HG03060 (cell line): ENCODE data around the gene OVAAL.
"Not testable (repeated sequence)": the region's sequence is repeated elsewhere in the genome, so short reads cannot be mapped to it uniquely, and the experiment has no call there.

Source experiments
- ATAC-seq: cut with Tn5 transposase; IDR thresholded peaks from one replicate; pipeline ENCODE4 v1.9.1; 2021; ENCODE audit warnings: low read depth, moderate number of reproducible peaks; ENCODE audit not compliant: unreplicated experiment

Gene OVAAL

DNA sequence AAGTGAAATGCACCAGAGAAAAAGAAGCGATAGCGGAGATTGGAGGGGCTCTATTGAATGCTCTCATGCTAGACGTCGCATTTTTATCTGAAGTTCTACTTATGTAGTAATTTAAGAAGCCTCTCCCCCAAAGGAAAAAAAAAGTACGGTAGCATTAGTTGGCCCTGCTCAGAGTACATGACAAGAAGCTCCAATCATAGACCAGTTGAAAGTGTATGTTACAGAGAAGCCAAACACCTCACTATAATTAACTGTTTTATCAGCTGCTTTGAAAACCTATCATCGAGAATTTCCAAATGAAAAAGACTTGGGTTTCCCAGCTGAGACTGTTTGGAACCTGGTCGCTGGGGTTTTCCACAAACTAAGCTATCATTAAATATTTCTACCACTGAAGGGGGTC is 19.6 kb upstream of the OVAAL start:
- no peak for ATAC-seq

DNA sequence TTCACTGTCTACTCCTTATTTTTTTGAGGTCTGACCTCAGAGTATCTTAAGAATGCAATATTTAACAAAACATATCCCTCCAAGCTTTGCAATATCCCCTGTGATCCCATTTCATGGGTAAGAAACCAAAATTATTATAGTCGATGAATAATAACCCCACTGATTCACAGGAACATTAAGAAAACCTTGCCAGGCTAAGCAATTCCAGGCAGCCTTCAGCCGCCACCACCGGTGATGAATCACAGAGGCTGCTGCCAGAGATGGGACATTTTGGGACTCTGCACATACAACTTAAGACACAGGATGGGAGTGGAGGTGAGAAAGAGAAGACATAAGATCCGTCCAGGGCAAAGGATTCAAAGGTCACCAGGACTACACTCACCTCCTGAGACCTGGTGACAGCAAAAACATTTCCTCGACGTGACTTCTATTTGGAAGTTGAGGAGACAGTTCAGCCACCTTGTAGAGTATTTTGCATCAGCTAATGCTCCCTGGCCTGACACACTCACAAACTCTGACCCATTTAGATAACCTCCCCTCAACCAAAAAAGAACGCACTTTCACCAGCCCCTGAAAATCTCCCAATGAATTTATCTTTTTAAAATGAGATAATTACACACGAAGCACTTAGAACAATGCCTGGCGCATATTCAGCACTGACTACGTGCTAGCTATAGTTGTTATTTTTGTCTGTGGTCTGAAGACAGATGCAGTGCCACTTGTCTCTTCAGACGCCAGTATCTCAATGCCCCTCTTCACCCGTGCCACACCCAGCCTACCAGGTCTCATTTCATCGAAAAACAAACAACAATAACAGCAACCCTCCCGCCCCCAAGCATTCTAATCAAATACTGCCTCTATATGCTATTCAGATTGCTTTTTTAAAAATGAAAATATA is 17.8 kb upstream of the OVAAL start:
- no peak for ATAC-seq

DNA sequence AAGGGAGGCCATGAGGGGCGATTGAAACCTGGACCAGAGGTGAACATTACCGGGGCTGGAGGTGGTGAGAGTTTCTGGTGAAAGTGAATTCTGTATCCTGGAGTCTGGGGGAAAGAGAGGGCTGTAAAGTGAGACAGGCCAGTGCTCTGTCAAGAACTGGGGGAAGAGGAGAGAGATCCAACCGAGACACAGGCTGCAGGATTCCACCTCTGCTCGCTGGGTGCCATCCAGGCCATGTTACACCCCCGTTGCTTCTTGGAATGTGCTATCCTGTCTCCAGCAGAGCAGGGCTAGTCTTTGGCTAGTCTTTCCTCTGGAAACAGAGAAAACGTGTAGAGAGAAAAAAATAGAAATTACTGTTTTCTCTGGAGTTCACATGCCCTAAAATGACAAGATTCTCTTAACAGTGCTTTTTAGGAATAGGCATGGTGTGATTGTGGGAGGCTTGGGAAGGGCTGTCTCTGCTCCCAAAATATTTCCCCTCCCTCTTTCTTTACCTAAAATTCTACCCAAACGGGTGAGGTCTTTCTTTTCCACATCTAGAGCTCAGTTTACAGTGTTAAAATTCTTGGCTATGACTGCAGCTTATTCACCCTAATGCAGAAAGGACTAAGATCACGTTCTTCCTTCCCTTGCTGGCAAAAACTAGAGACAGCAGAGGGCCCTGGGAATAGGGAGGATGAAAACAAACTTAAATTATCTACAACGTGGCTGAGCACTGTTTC is 16.5 kb upstream of the OVAAL start:
- ATAC-seq: no peak

DNA sequence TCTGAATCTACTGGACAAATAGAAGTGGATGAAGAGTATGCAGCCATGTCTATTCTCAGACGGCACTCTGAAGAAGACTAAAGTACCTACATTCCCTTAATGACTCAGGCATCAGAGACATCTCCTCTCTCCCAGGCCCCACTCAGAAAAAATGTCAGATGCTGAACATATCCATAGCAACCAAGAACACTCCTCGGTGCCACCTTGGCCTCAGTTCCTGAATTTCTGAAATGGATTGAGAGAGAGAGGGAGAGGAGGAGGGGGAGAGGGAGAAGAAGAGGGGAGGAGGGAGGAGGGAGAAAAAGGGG is 16.0 kb upstream of the OVAAL start:
- ATAC-seq: no peak

DNA sequence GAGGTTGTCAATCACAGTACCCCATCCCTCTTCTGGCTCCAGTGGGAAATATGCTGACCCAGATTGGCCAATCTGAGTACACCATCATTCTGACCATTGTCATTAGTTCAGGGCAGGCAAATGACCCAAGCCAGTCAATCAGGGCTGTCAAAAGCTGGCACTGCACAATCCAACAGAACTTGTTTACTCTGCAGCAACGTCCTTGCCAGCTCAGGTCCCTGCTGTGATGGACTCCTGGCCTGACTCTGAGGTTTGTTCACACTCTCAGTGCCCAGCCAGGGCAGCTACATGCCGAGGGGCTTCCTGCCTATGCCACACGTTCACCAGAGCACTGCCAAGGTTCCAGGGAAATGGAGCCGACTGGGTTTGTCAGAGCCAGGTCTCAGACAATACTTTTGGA is 14.7 kb upstream of the OVAAL start:
- ATAC-seq: no peak

DNA sequence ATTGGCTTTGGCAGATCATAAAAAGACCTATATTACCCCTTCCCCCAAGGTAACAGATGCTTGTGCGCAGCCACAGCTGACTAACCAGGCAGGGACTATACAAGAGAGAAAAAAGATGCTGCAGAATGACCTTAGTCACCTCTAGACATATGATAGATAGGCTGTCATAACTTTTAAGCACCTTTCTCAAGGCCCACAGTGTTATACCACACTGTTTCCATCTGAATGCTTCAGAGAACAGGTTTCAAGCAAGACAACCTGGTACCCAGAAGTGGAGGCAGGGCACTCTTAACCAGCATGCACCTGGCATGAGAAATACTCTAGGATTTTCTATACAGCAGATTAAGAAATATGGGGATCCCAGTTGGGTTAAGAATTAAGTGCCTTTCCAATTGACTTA is 12.8 kb upstream of the OVAAL start:
- no peak for ATAC-seq

DNA sequence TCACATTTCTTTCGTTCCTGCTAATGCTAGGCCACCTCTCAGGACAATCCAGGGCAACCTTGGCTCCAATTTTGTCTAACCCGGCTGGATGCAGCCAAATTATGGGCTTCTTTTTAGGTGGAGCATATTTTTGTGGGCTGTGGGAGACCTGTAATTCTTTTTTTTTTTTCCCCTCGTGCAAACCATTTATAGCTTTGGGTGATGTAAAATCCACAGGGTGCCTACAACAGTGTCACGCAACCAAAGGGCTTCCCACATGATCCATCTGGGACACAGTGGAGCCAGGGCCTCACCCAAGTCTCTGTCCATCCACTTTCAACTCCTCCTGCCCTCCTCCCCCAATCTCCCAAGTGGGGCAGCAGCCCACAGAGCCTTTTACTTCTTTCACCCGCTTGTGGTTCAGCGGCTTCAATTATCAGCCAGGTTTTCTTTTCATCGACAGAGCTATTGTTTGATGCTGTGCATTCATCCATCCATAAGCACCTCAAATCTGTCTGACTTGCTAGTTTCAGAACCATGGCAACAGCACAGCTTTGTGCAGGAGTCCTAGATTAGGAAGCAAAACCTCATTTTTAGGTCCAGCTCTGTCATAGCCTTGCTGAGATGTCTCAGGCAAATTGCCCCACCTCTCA is 10.0 kb upstream of the OVAAL start:
- ATAC-seq: no peak

DNA sequence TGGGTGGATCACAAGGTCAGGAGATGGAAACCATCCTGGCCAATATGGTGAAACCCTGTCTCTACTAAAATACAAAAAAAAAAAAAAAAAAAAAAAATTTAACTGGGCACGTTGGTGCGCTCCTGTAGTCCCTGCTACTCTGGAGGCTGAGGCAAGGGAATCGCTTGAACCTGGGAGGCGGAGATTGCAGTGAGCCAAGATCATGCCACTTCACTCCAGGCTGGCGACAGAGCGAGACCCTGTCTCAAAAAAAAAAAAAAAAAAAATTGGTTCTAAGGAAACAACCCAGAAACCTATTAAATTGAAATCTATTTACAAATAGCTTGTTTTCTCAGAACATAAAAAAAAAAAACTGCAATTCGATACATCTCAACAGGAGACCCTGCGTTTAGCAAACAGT is 9.0 kb upstream of the OVAAL start:
- ATAC-seq: not testable (repeated sequence)

DNA sequence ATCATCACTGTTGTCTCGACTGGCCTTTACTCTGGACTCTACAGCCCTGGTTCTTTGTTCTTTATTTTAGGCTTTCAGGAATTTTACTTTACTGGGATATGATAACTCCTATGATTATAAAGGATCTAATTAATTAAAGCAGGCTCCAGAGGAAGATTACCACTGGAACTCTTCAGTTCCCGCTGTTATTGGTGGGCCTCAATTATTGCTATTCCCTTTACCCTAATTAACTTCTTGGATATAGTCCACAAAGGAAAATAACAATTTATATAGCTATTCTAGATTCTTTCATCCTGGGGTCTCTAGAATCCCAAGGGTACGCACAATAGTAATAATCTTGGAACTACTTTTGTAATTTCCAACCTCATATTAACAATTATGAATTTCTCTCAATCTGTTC is 8.5 kb upstream of the OVAAL start:
- no peak for ATAC-seq

DNA sequence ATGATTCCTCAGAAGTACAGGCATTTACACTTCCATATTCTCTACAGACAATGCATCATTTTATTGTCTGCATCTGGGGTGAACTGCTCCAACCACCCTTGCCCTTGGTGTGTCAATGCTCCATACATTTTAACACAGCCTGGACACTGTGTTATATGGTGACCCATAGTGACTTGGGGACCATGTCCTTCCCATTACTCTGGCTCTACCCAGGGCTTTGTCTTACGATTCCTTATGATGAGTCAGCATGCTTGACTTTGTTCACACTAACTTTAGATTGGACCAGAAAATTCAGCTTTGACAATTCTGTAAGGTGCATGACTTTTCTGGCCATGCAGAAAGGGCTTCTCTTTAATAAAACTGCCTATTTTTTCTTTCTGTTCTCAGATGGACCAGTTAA is 6.8 kb upstream of the OVAAL start:
- ATAC-seq: no peak

DNA sequence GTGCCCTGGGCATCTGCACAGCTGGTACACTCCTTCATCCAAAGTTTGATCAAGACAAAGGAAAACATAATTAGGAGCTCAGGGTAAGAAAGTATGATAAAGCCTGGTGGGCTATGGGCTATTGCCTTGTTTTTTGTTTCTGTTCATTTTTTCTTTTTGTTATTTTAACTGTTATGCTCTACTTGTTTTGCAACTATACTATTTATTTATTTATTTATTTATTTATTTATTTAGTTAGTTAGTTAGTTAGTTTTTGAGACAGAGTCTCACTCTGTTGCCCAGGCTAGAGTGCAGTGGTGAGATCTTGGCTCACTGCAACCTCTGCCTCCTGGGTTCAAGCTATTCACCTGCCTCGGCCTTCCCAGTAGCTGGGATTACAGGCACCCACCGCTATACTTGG is 5.7 kb upstream of the OVAAL start:
- ATAC-seq: not testable (repeated sequence)

DNA sequence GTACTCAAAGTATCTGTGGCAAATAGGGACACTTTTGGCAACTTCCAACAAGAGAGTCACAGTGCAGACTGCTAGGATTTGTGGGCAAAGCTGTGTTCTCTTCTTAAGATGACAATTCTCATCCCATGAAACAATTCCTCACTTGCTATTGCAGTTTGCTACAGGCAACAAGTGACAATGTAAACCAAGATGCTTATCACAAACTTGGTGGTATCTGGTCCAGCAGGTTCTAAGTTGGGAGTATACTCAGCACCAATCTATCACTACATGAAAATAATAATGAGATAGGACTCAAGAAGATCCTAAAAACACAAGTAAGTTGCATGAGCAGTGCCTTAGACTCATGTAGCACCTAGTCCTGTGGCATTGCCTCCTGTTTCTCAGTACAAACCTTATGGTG is 3.4 kb upstream of the OVAAL start:
- ATAC-seq: no peak

DNA sequence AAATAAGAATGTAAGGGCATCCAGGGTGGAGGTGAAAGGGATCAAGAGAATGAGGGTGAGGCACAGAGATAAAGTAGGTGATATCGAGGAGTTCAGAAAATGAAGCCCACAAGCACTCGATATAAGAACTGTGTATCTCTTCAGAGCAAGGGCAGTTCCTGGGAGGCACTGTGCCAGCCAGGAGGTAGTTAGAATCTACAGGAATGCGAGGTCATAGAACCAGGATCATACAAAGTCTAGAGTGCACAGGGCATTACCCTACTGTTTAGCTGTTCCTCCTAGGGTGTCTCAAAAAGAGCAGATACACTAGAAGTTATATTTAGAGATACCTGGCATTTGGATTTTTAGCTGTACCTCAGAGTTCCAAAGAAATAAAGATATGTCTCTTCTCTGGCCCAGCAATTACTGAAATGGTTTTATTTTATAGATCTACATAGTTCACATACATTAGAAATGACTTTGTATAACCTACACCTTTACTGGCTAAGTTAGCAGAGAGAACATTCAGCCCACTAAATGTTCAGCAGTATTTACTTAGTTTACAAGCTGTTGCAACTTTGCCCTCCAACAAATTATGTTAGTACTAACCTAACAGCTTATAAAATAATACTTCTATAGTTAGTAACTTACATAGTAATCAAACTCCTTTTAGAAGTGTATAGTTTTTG is 1.6 kb downstream of the OVAAL start:
- no peak for ATAC-seq

DNA sequence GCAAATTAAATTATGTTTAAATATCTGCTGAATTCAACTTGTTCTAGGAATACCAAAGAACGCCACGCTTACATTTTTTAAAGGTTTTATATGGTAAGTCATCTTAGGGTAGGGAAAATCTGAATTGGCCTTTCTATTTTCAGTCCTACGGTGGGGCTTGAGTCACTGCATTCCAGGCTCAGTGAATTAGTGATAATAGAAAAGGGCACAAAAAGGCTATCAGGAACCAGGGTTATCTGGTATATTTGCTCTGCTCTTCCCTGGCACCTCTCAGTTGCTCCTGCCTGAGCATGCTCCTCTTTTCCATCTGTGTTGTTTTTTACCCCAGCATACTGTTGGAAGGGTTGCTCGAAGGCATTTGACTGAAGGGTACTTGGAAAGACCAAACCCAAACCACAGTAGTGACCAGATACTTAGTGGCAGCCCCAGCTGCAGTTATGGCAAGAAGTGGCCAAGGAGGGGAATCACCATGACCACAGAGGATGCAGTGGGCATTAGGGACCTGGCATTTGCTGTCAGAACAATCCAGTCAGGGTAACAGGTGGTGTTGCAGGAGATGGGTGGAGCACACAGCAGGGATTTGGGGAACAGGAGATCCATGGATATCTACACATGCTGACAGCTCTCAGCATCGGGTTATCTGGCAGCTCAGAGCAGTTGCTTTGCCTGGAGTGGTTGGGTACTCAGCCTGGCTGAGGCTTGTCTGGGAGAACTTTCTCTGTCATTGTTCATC is 2.3 kb downstream of the OVAAL start:
- ATAC-seq: no peak

DNA sequence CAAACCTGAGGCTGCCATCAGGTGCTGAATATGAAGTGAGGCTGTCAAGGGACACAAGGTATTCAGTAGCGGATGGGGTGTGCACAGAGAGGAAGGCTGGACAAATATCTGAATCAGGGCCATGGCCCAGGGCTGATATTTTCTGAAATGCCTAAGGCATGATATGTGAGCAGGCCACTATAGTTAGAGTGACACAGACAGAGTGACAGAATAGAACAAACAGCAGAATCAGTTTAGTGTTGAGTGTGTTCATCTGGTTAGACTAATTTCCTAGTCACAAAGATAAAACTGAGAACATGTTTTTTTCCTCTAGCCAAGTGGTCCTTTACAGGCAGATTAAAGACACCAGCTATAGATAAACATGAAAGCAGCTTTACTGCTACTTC is 3.9 kb downstream of the OVAAL start:
- no peak for ATAC-seq

DNA sequence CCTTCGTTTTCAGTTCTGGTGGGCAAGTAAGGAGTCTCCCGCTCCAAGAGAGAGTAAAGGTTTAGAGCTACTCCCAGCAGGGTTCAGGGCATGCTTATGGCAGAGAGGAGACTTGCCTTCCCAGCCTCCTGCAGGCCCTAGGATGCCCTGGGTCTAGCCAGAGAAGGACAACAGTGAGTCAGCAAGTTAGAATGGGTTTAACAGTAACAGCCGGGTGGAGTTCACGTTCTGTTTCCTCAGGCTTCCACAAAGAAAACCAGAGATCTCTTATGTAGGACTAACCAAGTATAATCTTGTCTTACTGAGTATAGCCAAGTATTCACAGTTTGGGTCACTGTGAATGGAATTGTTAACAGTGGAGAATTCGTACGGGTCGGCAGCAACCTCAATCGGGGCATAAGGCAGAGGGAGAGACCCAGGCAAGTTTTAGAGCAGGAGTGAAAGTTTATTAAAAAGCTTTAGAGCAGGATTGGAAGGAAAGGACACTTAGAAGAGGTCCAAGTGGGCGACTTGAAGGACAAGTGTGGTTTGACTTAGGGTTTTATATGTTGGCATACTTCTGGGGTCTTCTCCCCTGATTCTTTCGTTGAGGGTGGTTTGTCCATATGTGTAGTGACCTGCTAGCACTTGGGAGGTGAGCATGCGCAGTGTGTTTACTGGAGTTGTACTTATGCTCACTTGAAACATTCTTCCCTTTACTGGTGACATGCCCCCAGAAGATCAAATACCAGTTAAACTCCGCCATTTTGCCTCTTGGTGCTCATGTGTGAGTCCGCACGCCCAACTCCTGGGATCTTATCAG is 4.5 kb downstream of the OVAAL start:
- ATAC-seq: no peak

DNA sequence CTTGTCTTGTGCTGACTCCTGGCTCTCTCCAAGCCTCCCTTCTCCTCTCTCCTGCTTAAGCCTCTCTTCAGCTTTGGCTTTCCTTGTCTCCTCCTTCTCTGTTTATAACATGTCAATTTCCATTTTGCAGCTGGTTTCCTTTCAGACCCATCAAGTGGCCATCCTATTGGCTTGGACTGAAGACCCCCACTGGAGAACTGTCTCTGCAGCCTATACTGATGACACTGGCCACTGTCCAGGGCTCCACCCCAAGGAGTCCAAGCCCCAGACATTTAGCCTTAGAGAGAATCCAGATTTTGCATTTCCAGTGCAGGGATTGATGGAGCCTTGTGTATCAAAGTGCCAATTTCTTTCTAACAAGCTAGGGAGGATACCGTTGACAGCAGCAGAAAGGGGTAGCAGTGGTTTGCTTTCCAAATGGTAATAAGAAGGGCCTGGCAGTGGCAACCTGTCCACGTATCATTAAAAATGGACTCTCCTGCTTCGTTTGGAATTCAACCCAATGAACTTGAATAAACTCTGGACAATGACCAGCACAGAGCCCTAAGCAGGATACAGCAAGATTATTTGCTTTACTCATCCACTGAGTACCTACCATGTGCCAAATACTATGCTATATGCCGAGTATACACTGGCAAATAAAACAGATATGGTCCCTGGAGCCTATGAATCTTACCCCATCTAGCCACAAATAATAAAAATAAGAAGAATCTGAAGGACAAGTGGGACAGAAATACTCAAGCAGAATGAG is 6.5 kb downstream of the OVAAL start:
- ATAC-seq: no peak

DNA sequence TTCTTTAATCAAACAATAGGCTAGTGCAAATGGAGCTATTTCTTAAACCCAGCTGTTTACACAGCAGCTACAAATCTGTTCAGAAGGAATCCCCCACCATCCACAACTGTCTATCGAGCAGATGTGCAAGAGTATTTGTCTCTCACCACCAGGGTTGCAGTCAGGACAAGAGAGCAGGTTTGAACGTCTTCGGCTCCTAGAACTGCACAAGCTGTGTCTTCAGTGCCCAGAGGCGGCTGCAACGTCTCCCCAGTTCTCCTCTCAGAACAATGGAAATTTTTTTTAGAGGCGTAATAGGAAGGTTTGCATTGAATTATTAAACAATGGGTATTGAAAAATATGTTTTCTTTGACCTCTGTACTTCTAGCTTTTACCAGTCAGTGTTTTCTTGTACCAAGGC is 7.3 kb downstream of the OVAAL start:
- no peak for ATAC-seq

DNA sequence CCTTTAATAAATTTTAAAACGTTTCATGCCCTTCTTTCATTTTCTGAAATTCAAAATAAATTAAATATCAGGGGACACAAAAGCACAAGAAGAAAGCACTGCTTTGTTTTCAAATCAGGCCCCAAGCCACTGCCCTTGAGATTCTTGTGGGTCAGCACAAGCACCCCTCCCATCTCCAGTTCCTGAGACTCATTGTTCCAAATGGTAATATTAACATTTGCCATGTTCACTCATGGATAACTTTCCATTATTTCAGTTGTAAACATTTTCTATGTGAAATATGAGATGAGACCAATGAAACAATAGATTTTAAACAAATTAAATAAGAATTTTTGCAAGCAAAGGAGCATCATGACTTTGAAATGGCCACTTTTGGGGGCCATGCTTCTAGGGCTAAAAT is 7.7 kb downstream of the OVAAL start:
- ATAC-seq: no peak
